Activated CD4-positive, alpha-beta T cell treated with anti-CD3 and anti-CD28 coated beads, Interleukin-2, amount 10 ng/mL, durations not matched to agents 7 days and 5 days (primary cell): ENCODE results near the gene SRD5A2. TPM values are rescaled to one million over a fixed set of nuclear protein-coding genes. Genes with fewer than 3 reads are reported as not detected.

ENCODE experiments used
- CTCF ChIA-PET: fragments of 350-600 bp; sonication (Branson Sonifier 250); formaldehyde crosslinking; loops from one replicate; lab custom pipeline; 2021; ENCODE audit warnings: antibody characterized with exemption; lab: Charles Lee
- POLR2A ChIA-PET: fragments of 350-600 bp; sonication (Branson Sonifier 250); formaldehyde crosslinking; loops from one replicate; lab custom pipeline; 2021; ENCODE audit warnings: antibody characterized with exemption; lab: Charles Lee
- DNase-seq: peaks from one replicate; pipeline ENCODE4 v3.0.0-alpha.2; 2020
- H3K27ac Mint-ChIP-seq: one replicate; pipeline ENCODE4 v1.8.0; 2021; ENCODE audit warnings: mild to moderate bottlenecking, moderate library complexity, mixed read lengths
- H3K27me3 Mint-ChIP-seq: one replicate; pipeline ENCODE4 v1.8.0; 2021; ENCODE audit warnings: mixed read lengths
- H3K36me3 Mint-ChIP-seq: one replicate; pipeline ENCODE4 v1.8.0; 2021; ENCODE audit warnings: low read depth, mixed read lengths
- H3K4me1 Mint-ChIP-seq: one replicate; pipeline ENCODE4 v1.8.0; 2021; ENCODE audit warnings: mixed read lengths
- H3K4me3 Mint-ChIP-seq: one replicate; pipeline ENCODE4 v1.8.0; 2021; ENCODE audit warnings: mild to moderate bottlenecking, moderate library complexity, mixed read lengths
- H3K9me3 Mint-ChIP-seq: one replicate; pipeline ENCODE4 v1.8.0; 2021; ENCODE audit warnings: mixed read lengths
- total RNA-seq, 2 experiments: library from RNA; stranded (reverse); gene quantifications; one replicate each; pipeline ENCODE4 v1.2.3, GENCODE V29; 2021

The SRD5A2 gene
- total RNA-seq, 2 experiments from 2014 or later = not detected

GRCh38 chr2:31483246-31483645 is 97.5 kb downstream of the SRD5A2 start:
- POLR2A ChIA-PET = no interaction called here
- no peak overlapping the region for H3K4me3 Mint-ChIP-seq

GRCh38 chr2:31476511-31477180 is 104.1 kb downstream of the SRD5A2 start:
- Mint-ChIP-seq H3K27me3 (peaks cover 15% of the 10 kb centered on the region), H3K4me3 (no peak overlapping the region), H3K36me3 (no peaks in the 10 kb centered on the region), H3K27ac (no peak overlapping the region), H3K9me3 (no peaks in the 10 kb centered on the region), H3K4me1 (no peaks in the 10 kb centered on the region)
- POLR2A ChIA-PET = no interaction called here
- no peak for DNase-seq
- CTCF ChIA-PET = interaction anchor here (1.0 kb wide), 1 partner anchor 21 kb away, joined by 3 read pairs; no protein-coding TSS in a partner anchor

More at GRCh38 chr2:31483246-31483645, 97.5 kb downstream of the SRD5A2 start:
- Mint-ChIP-seq H3K4me1 (no peaks in the 10 kb centered on the region), H3K9me3 (no peaks in the 10 kb centered on the region), H3K27me3 (peaks cover 12% of the 10 kb centered on the region), H3K36me3 (no peaks in the 10 kb centered on the region), H3K27ac (no peak overlapping the region)
- DNase-seq = no peak
- CTCF ChIA-PET = no interaction called here

- no peak for DNase-seq
- Mint-ChIP-seq H3K27me3 (peaks cover 15% of the 10 kb centered on the region), H3K36me3 (no peaks in the 10 kb centered on the region), H3K9me3 (no peaks in the 10 kb centered on the region), H3K4me3 (no peak overlapping the region), H3K4me1 (no peaks in the 10 kb centered on the region), H3K27ac (no peak overlapping the region)
- ChIA-PET CTCF (no interaction called here), POLR2A (no interaction called here)
These were observed 105.0 kb downstream of the SRD5A2 start for GRCh38 chr2:31475692-31476091.

GRCh38 chr2:31474296-31474695 is 106.4 kb downstream of the SRD5A2 start:
- H3K36me3 Mint-ChIP-seq = no peaks in the 10 kb centered on the region
- POLR2A ChIA-PET = no interaction called here

More at GRCh38 chr2:31474296-31474695, 106.4 kb downstream of the SRD5A2 start:
- Mint-ChIP-seq H3K27me3 (peaks cover 15% of the 10 kb centered on the region), H3K9me3 (no peaks in the 10 kb centered on the region), H3K4me3 (no peak overlapping the region), H3K27ac (no peak overlapping the region), H3K4me1 (no peaks in the 10 kb centered on the region)
- CTCF ChIA-PET = no interaction called here
- no peak for DNase-seq

Other genes starting within 250 kb of the SRD5A2 start
- gene XDH, start 166.2 kb downstream of the SRD5A2 start, total RNA-seq = under 1 TPM; 0.15 to 0.17 TPM